GM12865 (cell line): ENCODE measurements around the gene DCTN4.
A peak's percentile ranks its signal among the peaks of the same experiment; 100 is the strongest.

Experiments used
- DNase-seq: peaks from one replicate; pipeline ENCODE4 v3.0.0; 2010; ENCODE audit warnings: low read depth
- H3K4me3 ChIP-seq: 2 replicates; pipeline ENCODE4 v1.5.1; 2011; ENCODE audit warnings: mild to moderate bottlenecking, low read depth, low read length, control low read depth
- CTCF ChIP-seq: IDR thresholded peaks from 2 replicates; pipeline ENCODE4 v1.5.1; 2011; ENCODE audit warnings: low read length, control low read depth, low read depth, inconsistent platforms; ENCODE audit not compliant: insufficient read depth; ENCODE audit errors: missing control alignments

The DCTN4 gene

DNA sequence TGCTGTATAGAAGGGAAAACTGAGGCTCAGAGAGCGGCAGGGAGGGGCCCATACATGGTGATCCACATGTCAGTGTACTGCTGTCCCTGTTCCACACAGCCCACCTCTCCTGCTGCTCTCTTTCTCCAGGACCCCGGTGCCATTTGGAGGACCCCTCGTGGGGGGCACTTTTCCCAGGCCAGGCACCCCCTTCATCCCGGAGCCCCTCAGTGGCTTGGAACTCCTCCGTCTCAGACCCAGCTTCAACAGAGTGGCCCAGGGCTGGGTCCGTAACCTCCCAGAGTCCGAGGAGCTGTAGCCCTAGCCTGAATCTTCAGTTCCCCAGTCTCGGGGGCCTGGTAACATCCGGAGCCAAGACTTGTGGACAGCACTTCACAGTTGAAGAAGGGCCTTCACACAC, 82.2 kb downstream of the DCTN4 start:
- no peak overlapping the region for H3K4me3 ChIP-seq
- no peak for DNase-seq

GRCh38 chr5:150675069-150675468, 83.7 kb downstream of the DCTN4 start:
- no peak overlapping the region for H3K4me3 ChIP-seq
- no peak for DNase-seq
- no peak for TF ChIP-seq CTCF

More for the DNA sequence above, 82.2 kb downstream of the DCTN4 start:
- no peak for TF ChIP-seq CTCF

DNA sequence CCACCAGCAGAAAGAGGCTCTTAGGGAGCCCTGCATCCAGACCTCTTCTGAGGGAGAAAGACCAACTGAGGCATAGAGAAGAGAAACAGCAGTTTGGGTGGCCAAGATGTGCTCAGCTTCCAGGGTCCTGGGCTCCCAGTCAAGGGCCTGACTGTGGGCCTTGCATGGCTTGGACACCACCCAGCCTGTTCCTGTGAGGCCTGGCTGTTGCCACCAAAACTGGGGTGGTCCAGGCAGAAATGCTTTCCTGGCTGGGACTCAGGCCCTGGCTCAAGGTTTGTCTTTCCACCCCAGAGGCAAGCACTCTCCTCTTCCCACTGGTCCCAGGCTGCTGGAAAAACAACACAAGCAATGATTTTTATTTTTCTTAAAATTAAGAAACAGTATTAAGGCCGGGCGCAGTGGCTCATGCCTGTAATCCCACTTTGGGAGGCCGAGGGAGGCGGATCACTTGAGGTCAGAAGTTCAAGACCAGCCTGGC, 84.4 kb downstream of the DCTN4 start:
- DNase-seq: no peak
- no peak overlapping the region for H3K4me3 ChIP-seq
- TF ChIP-seq CTCF: no peak

DNA sequence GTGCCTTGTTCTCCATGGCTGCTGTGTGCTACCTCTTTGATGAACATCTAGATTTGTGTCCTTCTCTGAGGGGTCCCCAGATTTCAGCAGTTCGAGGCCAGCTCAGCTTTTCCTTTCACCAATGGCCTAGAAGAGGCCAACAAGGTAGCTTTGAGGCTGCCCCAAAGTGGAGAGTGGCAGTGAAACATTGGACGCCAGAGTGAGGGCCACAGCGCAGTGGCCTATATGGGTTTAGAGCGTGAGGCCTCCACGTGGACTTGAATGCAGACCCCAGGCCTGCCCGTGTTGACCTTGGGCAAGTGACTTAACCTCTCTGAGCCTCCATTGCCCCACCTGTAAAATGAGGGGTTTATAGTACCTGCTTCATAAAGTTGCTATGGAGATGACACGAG, 85.9 kb downstream of the DCTN4 start:
- no peak overlapping the region for H3K4me3 ChIP-seq
- TF ChIP-seq CTCF: no peak
- no peak for DNase-seq

DNA sequence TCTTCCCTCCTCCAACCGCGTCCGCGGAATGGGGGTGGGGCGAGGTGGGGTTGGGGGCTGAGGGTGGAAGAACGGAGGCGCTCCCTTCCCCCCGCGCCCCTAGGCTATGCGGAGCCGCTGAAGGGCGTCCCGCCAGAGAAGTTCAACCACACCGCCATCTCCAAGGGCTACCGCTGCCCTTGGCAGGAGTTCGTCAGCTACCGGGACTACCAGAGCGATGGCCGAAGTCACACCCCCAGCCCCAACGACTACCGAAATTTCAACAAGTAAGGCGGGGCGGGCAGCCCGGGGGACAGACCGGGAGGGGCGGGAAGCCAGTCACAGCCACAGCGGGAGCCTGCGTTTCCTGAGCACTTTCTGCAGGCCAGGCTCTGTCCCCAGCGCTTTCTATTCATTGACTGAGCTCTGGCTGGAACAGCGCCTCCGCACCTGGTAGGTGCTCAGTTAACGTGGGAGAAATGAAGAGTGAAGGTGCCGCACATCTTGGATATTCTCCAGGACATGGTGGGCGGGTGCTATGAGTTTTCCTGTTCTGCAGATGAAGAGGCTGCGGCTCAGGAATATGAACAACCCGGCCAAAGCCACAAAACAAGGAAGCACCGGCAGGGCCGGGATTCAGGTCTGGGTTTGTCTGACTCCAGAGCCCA, 86.5 kb downstream of the DCTN4 start:
- no peak for DNase-seq
- H3K4me3 ChIP-seq: peak overlapping the region; percentile 22
- TF ChIP-seq CTCF: no peak

- H3K4me3 ChIP-seq: no peak overlapping the region; the same call in 1 of the 2 replicates
- no peak for DNase-seq
These were observed 87.1 kb downstream of the DCTN4 start for GRCh38 chr5:150671509-150672236.

More at GRCh38 chr5:150671509-150672236, 87.1 kb downstream of the DCTN4 start:
- no peak for TF ChIP-seq CTCF
